ENCODE results near the gene ECM2. TPM values are rescaled to one million over a fixed set of nuclear protein-coding genes. Genes with fewer than 3 reads are reported as not detected.

ECM2 gene
- total RNA-seq, 1 experiment from 2014 or later: not detected

- H3K9me3 ChIP-seq (ENCODE audit: control insufficient read depth in 1 of 2, insufficient read depth in 1 of 2, low read depth in 1 of 2, low read length in 2 of 2): no peaks in the 10 kb centered on the region
- no peak overlapping the region for H3K4me2 ChIP-seq (ENCODE audit: low read length)
- POLR2A ChIA-PET: no interaction called here
- no peak overlapping the region for H2AFZ ChIP-seq (ENCODE audit: low read depth, low read length, poor library complexity, severe bottlenecking)
- no peak overlapping the region for H3K4me3 ChIP-seq (replicated peaks in 1 of 2; ENCODE audit: low read depth in 1 of 2, low read length in 2 of 2)
- H3K36me3 ChIP-seq (ENCODE audit: control insufficient read depth in 1 of 2, insufficient read depth in 2 of 2, low read length in 2 of 2): no peaks in the 10 kb centered on the region
- H3K4me1 ChIP-seq (ENCODE audit: control insufficient read depth in 1 of 2, insufficient read depth in 2 of 2, low read length in 2 of 2): no peaks in the 10 kb centered on the region
- no peaks in the 10 kb centered on the region for H3K79me2 ChIP-seq (ENCODE audit: insufficient read depth, low read length)
- ATAC-seq: no peak
- intact Hi-C loops (cut with micrococcal nuclease): no loop called here
- CTCF ChIA-PET: no interaction called here
- BruUV-seq (replicated peaks): no TSS peak
- TF ChIP-seq POLR2AphosphoS5 (IDR thresholded peaks at IDR 0.05; ENCODE audit: low read depth, low read length) (no peak), RAD21 (IDR thresholded peaks at IDR 0.05; ENCODE audit: low read depth) (no peak), CEBPB (IDR thresholded peaks at IDR 0.05; ENCODE audit: low read depth) (no peak), CTCF (IDR thresholded peaks at IDR 0.05 in 2 of 3, conservative IDR thresholded peaks at IDR 0.05 in 1 of 3; ENCODE audit: borderline replicate concordance in 1 of 3, insufficient read depth in 1 of 3, low read depth in 2 of 3, low read length in 2 of 3) (no peak), ZFX (IDR thresholded peaks at IDR 0.05) (no peak), EZH2phosphoT487 (IDR thresholded peaks at IDR 0.05; ENCODE audit: borderline replicate concordance) (no peak), ZBTB33 (IDR thresholded peaks at IDR 0.05; ENCODE audit: extremely low read depth, insufficient replicate concordance, low read length) (no peak), MAX (IDR thresholded peaks at IDR 0.05) (no peak)
- no peaks in the 10 kb centered on the region for H4K20me1 ChIP-seq (ENCODE audit: insufficient read depth)
- no peak for DNase-seq (ENCODE audit: low read depth, low spot score)
- H3K27ac ChIP-seq (ENCODE audit: low read depth, low read length): no peak overlapping the region
- no peaks in the 10 kb centered on the region for H3K9me2 ChIP-seq (ENCODE audit: insufficient read depth)
- no peak overlapping the region for H3K9ac ChIP-seq (ENCODE audit: low read length)
- no peaks in the 10 kb centered on the region for H3K27me3 ChIP-seq (ENCODE audit: insufficient read depth, low read length)
- RAD21 ChIA-PET (ENCODE audit: low non-redundant PET in 1 of 2, low total read pairs in 2 of 2, uncharacterized antibody in 2 of 2, unreplicated experiment in 2 of 2): no interaction called here
Measured at GRCh38 chr9:92457576-92457975, 78.2 kb downstream of the ECM2 start.

Measured in HCT116 (cell line).